GM10266 (cell line): ENCODE results near the gene TRIM58.

Source experiments
- DNase-seq: peaks from one replicate; pipeline ENCODE4 v3.0.0; 2012; ENCODE audit errors: extremely low spot score
- TF ChIP-seq, protein P1 (sequence below): IDR thresholded peaks from 2 replicates; pipeline ENCODE4 v1.5.1; 2012; ENCODE audit warnings: mild to moderate bottlenecking, low read depth; ENCODE audit not compliant: control insufficient read depth, insufficient read depth; ENCODE audit errors: missing control alignments

The TRIM58 gene

DNA sequence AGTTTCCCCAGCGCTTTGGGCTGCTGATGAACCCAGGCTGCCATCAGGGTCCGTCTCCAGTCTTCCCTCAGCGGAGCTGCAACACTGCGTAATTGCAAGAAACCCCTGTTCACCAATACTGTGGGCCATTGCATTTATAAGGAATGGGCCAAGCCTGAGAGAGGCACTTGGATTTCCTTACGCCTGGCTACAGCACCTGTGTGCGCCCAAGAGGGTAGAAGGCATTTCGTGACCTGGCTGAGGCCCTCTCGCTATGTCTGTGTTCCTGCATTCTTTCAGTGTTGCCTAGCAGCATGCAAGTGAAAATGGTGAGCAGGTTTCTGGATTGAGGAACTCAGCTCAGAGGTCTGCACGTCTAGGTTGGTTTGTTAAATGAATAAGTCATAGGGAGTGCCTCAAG lies 26.4 kb downstream of the TRIM58 start:
- no peak for DNase-seq

DNA sequence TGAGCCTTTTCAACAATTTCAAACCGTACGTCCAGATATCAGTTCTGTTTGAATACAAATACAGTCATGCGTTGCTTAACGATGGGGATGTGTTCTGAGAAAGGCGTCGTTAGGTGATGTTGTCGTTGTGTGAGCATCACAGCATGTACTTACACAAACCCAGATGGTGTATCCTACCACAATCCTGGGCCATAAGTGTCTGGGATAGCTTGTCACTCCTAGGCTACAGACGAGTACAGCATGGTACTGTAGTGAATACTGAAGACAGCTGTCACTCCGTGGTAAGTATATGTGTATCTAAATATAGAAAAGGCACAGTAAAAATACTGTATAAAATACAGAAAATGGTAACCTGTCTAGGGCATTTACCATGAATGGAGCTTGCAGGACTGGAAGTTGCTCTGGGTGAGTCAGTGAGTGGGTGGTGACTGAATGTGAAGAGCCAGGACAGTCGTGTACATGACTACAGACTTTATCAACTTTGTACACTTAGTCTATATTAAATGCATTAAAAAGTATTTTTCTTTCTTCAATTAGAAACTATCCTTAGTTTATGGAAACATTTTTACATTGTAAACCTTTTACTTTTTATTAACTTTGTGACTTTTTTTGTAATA lies 27.9 kb downstream of the TRIM58 start:
- TF ChIP-seq, protein P1, sequence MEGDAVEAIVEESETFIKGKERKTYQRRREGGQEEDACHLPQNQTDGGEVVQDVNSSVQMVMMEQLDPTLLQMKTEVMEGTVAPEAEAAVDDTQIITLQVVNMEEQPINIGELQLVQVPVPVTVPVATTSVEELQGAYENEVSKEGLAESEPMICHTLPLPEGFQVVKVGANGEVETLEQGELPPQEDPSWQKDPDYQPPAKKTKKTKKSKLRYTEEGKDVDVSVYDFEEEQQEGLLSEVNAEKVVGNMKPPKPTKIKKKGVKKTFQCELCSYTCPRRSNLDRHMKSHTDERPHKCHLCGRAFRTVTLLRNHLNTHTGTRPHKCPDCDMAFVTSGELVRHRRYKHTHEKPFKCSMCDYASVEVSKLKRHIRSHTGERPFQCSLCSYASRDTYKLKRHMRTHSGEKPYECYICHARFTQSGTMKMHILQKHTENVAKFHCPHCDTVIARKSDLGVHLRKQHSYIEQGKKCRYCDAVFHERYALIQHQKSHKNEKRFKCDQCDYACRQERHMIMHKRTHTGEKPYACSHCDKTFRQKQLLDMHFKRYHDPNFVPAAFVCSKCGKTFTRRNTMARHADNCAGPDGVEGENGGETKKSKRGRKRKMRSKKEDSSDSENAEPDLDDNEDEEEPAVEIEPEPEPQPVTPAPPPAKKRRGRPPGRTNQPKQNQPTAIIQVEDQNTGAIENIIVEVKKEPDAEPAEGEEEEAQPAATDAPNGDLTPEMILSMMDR, result no peak
- DNase-seq, result no peak

More for the DNA sequence above, 26.4 kb downstream of the TRIM58 start:
- TF ChIP-seq, protein P1, result no peak

DNA sequence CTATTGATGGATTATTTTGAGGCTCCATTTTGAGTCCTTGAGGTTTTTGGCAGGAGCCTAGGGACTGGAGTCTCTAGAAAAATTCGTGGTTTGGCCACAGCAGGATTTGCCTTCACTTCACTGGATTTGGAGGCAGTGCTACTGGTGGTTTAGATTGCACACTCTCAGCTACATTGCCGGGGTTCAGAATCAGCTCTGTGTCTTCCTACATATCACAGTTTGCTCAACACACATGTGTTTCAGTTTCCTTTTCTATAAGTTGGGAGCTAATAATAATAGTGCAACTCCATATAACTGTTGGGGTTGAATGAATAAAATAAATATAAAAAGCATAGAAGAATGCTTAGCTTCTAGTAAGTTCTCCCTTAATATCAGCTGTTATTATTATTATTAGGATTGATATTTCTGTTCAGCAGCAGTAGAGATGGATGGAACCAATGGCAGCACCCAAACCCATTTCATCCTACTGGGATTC lies 38.2 kb downstream of the TRIM58 start, which contains the start of gene OR2W3:
Gene OR2W3 (plus strand): TSS at position 425 of the 475 bp plus-strand sequence. CDS start 0 bp downstream, at position 425.
- DNase-seq, result no peak
- TF ChIP-seq, protein P1, result no peak

DNA sequence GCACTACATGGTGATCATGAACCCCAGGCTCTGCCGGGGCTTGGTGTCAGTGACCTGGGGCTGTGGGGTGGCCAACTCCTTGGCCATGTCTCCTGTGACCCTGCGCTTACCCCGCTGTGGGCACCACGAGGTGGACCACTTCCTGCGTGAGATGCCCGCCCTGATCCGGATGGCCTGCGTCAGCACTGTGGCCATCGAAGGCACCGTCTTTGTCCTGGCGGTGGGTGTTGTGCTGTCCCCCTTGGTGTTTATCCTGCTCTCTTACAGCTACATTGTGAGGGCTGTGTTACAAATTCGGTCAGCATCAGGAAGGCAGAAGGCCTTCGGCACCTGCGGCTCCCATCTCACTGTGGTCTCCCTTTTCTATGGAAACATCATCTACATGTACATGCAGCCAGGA lies 39.0 kb downstream of the TRIM58 start:
- TF ChIP-seq, protein P1, result no peak
- no peak for DNase-seq

DNA sequence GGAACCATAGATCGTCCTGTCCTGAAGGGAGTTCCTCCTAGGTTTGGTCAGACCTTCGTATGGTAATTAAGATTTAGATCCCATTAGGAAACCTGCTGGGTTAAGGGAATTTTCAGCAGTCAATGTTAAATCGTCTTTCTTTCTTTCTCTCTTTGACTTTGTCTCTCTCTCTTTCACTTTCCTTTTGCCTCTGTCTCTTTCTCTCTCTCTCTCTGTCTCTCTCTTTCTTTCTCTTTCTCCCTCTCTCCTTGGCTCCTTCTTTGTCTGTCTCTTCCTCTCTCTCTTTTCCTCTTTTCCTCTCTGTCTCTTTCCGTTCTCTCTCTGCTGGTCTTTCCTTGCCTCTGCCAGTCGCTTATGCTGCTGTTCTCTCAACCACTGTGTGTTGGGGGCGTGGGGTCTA lies 47.1 kb downstream of the TRIM58 start:
- TF ChIP-seq, protein P1, result no peak
- no peak for DNase-seq

DNA sequence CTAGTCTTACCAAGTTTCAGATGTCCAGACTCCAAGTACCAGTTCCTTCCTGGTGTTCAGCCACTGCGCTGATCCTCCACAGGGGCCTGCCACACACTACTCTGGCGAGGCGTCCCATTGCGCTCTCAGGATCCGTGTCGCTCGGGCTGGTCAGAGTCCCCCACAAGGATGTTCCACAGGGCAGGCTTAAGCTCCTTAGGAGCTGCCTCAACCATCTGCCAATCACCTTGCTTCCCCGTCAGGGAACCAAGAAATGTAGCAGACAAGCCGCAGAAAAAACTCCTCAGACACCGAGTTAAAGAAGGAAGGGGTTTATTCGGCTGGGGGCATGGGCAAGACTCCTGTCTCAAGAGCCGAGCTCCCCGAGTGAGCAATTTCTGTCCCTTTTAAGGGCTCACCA lies 48.2 kb downstream of the TRIM58 start:
- DNase-seq, result no peak
- TF ChIP-seq, protein P1, result no peak

DNA sequence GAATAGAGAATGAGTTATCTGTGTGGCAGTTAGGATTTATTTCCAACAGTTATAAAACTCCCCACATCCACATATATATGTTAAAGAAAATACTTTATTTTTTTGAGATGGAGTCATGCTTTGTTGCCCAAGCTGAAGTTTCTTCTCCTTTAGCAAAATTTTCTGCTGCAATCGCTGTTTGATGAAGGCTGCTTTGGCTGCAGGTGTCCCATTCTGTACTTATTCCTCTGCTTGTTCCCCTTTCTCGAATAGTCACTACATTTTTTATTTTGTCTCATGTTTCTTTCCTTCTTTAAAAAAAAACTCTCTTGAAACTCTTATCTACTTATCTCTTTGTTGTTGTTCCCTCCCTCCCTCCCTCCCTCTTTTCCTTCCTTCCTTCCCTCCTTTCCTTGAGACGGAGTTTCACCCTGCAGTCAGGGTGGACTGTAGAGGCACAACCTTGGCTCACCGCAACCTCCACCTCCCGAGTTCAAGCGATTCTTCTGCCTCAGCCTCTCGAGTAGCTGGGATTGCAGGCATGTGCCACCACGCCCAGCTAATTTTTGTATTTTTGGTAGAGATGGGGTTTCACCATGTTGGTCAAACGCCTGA lies 49.0 kb downstream of the TRIM58 start:
- no peak for DNase-seq

More for the DNA sequence above, 49.0 kb downstream of the TRIM58 start:
- TF ChIP-seq, protein P1, result no peak
